Brain pericyte (primary cell): Measurements from ENCODE around the gene HIPK2.
"Not testable (repeated sequence)": the region's sequence is repeated elsewhere in the genome, so short reads cannot be mapped to it uniquely, and the experiment has no call there.

Experiments used
- DNase-seq: peaks from one replicate; pipeline ENCODE4 v3.0.0-alpha.2; 2012; ENCODE audit warnings: low read depth, low spot score

HIPK2 gene

DNA sequence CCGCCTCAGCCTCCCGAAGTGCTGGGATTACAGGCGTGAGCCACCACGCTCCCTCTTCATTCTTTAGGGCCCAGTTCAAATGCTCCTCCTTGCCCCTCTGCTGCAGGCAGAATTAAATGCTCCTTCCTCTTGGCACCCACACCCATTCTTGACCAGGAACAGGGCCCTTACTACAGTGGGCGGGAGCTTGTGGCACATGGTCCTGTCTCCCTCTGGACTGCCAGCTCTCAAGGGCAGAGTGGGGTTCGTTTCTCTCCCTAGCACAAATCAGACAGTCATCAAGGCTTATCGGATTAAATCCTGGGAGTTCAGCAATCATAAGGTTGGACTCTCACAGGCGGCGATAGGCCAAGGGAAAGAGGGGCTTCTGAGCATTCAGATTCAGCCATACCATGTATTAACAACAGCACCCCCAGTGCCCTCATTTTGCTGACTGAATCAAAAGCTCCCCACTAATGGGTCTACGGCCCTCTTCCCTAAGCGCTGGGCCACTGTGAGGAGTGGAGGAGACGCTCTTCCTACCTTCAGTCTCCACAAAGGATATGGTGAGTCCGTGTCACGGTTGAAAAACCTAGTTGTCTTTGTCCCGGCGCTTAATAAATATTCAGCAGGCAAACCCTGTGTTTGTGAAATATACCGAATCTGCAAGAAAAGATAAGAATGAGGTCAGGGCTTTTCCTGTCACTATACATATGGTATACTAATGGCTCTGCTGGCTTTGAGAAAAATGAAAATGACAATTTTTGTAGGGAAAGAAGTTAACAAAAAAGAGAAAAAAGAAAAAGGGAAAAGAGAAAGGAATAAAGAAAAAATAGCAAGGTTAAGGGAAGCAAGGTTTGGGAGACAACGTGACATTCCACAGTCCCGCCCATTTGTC is 146.9 kb downstream of the HIPK2 start:
- DNase-seq: no peak

DNA sequence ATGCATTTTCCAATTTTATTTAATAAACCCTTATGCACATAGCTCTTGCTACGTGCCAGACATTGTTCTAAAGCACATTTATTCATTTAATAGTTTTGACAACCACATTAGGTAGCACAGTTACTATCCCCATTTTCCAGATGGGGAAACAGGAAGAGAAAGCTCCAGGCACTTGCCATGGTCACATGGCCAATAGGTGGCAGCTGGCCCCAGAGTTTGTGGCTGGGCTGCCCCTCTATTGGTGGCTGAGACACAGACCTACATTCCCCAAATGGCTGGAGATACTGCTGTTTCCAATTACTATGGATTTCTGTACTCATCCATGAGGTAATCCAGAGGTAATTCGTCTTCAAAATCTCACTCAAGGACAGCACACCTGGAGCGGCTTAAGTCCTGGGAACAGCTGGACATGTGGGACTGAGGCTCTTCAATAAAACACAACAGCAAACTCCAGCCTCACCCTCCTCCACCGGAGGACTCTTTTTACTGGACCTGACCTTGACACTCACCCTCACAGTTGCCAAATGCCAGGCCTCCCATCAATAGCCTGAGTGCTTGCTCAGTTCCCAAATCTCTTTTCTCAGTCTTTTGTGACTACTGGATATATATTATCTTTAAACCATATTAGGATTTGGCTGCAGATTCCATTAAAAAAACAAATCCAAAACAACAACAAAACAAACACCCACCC is 148.3 kb downstream of the HIPK2 start:
- DNase-seq: no peak

DNA sequence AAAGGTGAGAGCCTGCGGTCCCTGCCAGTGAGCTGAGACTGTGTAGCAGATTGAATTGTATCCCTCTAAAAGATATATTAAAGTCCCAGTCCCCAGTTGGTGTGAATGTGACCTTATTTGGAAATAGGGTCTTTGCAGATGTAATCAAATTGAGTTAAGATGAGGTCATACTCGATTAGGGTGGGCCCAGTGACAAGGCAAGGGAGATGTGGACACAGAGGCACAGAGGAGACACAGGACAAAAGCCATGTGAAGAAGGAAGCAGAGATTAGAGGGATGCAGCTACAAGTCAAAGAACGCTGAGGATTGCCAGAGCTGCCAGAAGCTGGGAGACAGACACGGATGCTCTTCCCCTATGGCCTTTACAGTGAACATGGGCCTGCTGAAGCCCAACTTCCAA is 150.0 kb downstream of the HIPK2 start:
- no peak for DNase-seq

DNA sequence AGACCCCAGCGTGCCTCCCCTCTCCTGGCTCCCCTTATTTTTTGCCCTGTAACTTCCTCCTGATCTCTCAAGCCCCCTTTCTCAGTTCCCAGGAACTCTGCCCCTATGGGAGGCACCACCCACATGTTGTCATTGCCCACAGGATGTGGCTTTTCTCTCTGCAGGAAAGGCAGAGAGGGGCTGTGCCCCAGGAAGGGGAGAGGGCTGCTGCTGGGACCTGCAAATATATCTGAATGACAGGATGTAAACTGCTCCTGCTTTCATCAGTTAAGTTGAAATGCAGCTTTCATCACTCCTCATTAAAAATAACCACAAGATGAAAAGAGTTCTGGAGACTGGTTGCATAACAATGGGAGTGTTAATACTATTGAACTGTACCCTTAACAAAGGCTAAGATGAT is 151.0 kb downstream of the HIPK2 start:
- DNase-seq: no peak

DNA sequence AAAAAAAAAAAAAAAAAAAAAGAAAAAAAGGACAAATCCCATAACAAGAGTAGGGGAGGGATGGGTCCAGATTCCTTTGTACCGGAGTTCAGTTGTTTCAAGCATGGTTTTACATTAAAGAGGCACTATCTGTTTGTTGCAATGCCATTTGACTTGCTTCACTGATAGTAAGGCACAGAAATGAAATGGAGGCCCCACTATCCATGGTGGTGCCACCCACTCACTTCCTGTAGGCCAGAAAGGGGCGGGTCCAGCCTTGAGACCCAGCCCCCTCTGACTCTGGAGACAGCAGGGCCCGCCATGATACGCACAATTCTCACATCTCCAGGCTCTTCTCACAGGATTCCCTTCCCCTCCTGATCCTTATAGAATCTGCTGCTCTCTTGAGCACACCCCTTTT is 154.3 kb downstream of the HIPK2 start:
- DNase-seq: no peak

DNA sequence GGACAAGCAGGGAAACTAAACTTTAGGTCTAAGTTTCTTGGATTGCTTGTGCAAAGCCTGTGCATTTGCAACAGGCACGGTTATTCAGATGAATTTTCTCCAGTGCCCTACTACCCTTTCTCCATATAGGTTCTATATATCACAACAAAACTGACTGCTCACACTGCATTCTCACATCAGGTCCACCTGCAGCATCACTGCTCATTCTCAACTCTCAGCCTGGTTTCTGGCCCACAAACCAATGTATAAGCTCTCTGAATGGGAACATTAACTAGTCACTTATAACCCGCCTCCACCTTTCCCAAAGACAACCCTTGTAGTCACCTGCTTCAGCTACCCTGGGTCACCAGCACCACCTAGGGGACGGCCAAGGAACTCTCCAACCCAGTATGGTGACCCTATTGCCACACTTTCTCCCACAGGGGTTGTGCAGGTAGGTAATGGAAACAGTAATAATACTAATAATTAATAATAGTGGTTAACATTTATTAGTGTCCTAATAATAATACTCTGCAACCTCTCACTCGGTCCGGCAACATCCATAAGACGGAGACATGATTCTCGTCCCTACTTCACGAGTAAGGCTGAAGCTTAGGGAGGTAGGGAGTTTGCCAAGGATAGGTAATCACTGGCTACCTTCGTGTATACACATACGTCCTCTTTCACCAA is 157.0 kb downstream of the HIPK2 start:
- DNase-seq: no peak

DNA sequence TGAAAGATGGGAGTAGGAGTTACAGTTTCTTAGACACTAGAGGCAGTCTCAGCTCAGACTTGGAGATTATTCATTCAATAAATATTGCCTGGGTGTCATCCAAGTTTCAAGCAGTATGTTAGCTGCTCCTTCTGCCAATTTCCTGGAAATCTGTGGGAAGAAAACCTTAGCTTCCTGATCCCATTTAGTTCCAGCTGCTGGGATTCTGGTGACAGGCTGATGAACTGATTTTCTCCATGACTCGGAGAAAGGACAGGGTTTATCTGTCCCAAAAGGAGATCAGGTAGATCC is 158.5 kb downstream of the HIPK2 start:
- DNase-seq: no peak

DNA sequence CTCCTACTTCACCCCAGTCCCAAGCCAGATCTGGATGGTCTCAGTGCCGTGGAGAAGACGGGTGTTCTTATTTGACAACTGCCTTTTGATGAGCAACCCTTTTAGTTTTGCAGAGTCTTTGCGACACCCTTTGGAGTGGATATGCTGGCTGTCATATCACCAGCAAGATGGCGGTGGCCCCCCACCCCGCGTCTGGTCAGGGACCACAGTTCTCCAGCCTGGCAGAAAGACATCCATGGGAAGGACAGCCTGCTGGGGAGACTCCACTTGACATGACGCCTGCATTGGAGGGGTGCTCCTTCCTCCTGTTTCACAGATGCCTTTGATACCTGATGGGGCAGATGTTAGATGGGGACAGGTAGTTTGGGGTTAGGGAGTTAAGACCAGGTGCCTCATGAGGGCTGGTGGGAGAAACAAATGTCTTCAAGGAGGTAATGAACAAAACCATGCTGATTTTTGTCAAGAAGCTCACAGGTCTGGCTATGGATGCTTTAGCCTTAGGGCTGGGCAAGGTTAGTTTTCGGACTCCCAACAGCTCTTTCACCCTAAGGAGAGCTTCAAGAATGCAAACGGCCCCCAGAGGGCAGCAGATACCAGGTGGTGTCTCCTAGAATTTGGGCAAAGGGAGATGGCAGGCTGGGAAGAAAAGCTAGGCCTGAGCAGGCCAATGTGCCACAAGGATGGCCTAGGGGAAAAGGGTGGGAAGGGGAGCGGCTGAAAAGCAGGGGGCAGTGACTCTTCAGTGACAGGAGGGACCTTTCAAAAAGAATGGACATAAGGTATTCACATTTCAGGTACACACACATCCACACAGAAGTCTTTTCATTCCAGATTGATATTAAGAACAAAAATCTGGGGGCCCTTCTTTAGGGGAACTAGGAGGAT is 159.1 kb downstream of the HIPK2 start:
- DNase-seq: no peak

DNA sequence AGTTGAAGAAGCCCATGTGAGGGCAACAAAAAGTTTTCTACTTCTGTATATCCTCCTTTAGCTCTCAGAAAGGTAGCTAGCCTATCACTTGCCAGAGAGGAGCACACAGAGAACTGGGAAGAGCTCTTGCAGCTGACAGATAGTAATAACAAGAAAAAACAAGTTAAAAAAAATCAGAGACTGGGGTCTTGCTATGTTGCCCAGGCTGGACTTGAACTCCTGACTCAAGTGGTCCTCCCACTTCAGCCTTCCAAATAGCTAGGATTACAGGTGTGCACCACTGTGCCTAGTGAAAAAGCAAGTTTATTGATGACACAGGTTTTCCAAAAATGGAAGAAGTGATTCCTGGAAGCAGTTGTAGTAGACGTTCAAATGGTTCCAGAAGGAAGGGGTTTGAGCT is 160.7 kb downstream of the HIPK2 start:
- DNase-seq: no peak

DNA sequence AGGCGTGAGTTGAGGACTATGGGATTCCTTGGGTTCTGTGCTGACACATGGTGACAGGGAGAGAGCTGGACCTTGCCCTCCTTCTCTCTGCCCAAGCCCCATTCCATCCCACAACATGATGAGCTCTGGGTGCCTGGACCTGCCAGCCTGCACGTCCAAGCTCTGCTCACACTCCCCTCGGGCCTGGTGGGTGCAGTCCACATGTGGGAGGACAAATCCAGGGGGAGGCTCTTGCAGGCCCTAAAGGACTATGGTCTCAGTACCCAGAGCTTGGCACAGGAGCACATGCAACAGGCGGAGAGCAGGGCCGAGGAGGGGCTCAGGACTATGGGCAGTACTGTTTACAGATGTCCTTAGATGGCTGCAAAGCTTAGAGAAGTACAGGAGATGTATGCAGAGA is 162.9 kb downstream of the HIPK2 start:
- DNase-seq: no peak

DNA sequence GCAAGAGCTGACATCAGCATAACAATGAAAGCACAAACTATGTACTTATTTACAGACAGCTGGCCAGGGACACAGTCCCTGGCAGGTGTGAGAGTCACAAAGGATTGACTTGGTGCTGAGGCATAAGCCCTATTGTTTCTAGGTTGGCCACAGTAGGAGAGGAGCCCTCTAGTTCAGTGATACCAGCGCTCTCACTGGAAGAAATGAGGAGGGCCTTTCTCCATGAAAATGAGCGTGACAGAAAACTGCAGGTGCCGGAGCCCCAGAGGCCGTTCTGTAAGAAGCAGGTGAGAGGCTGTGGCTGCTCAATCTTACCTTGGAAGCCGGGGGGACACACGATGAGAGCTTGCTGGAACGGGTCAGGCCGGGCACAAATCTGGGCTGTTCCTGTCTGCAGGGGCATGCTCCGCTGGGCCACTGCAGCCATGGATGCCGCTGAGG is 163.8 kb downstream of the HIPK2 start:
- no peak for DNase-seq

DNA sequence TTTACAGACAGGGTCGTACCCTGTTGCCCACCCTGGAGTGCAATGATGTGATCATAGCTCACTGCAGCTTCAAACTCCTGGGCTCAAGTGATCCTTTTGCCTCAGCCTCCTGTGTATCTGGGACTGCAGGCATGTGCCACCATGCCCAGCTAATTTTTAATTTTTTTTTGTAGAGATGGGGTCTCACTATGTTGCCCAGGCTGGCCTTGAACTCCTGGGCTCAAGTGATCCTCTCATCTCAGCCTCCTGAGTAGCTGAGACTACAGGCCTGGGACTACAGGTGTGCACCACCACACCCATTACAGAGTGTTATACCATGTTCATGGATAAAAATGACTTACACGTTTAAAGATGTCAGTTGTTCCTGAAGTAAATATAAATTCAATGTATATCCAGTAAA is 166.2 kb downstream of the HIPK2 start:
- DNase-seq: not testable (repeated sequence)

DNA sequence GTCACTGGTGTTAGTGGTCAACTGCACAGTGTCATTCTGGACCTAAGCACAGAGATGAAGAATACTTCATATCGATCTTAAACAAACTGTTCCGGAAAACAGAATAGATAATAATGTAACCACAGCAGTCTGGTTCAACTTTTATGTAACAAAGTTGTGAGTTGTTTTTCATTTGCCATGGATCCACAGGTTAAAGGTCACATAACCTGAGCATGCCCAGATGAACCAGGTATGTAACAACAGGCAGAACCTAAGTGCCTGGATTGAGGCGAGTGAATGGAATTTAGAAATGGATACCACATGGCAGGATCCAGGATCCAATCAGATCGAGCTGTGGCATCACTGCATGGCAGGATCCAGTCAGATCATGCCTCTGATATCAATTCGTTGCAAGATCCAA is 167.2 kb downstream of the HIPK2 start:
- no peak for DNase-seq

DNA sequence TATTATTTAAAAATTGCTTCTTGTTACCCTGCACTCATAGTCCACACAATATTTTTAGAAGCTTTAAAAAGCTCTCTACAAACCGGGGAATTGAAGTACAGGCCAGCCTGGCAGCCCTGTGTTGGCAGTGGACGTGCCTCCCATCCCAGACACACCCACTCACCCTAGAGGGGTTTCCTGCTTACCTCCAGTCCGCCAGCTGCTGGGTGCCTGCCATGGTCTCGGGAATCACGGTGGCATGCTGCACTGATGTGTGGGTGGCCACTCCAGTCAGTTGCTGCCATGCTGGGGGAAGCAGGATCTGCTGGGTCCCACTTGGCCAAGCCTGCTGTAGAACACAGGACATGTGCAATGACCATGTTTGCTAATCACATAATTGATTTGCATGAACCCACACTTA is 173.9 kb downstream of the HIPK2 start:
- no peak for DNase-seq

DNA sequence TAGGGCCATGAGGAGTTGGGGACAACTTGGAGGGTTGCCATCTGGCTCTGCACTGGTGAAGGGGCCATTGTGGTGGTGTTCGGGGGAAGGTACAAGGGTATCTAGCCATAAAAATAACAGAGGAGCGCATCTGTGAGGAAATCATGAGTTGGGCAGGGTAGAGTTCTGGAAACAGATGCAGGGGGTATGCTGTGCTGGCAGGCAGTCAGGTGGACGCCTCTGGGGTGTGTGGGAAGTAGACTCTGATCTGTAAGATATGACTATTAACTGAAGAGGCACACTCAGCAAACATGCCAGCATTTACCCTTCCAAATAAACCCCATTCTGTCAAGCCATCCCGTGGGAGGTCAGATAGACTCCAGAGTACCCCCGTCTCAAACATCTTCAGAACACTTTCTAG is 174.5 kb downstream of the HIPK2 start:
- no peak for DNase-seq

DNA sequence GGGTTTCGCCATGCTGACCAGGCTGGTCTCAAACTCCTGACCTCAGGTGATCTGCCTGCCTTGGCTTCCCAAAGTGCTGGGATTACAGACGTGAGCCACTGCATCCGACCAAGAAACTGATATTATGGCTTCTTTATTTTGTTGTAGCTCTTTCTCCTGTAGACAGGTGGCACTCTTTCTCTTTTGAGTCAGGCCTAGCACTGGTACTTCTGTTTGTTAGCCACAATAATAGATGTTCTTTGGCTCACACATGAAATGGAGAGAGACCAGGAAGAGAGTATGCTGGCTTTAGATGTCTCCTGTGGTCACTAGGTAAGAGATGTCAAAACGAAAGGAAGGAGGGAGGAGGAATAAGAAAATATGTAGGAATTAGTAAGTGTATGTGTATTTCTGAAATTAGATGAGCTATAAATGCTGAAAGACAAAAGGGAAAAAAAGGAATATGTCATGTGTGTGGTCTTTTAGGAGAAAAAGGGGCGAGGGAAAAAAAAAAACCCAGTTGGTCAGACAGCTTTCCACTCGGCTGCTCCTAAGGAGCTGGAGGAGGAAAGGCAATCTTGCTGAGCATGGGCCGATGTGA is 175.6 kb downstream of the HIPK2 start:
- DNase-seq: no peak

DNA sequence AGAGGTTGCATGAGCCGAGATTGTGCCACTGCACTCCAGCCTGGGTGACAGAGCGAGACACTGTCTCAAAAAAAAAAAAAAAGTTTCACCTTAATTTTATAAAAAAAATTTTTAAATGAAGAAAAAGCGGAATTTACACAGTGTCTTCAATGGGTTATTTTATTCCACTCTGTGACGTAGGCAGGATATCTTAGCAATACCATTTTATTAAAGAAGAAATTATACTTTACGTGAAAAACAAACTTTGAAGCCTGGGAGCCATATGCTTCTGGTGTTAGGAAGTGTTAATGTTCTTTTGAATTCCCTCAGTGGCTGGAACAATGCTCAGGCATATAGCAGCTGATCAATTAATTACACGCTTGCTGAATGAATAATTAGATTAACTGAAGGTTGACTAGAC is 176.6 kb downstream of the HIPK2 start:
- DNase-seq: no peak

DNA sequence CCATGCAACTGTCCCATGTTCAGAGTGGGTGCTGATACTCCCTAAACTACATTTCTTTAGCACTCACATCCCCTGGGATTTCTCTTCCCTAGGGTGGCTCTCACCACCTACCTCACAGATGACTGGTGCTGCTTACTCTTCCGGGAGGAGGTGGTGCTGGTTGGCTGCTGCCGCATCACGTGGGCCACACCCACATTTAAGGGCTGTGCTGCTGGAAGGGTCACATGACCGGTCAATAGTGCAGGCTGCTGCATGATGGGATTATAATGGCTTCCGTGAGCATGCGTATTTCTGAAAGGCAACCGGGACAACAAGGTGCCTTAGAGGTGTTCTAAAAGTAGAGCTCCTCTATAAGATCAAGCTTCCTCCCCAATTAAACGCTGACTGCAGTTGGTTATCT is 177.5 kb downstream of the HIPK2 start:
- no peak for DNase-seq

DNA sequence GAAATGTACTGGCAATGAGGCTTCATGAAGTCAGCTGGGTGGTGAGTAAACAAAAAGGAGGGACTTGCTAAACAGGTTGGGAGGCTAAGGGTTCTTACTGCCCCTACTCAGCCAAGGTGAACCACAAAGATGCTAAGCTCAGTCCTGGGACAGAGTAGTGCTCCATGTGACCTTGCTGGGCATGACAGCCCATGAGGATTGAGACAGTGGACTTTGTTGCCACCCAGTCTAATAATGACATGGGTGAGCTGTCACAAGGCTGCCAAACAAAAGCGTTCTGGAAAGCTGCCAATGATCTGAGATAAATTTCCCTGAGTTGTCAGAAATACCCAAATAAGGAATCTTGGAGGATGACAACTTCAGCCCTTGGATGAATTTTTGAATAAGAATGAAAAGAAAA is 179.2 kb downstream of the HIPK2 start:
- no peak for DNase-seq

DNA sequence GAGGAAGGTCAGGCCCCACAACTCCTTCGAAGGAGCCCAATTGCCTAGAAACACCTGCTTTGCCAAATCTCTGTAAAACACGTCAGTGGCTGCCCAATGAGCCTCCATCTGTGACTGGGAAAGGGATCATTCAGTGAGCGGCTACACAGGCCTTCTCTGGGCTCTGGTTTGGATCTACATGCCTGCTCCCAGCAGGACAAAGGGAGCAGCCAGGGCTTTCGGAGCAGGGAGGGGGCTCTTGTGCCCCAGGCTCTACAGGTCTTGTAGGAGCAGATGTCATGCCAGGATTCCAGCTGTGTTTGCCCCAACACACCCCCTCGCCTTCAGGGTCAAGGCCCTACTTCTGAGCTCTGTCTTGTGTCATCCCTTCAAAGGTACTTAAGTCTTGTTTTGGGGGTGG is 180.8 kb downstream of the HIPK2 start:
- no peak for DNase-seq

DNA sequence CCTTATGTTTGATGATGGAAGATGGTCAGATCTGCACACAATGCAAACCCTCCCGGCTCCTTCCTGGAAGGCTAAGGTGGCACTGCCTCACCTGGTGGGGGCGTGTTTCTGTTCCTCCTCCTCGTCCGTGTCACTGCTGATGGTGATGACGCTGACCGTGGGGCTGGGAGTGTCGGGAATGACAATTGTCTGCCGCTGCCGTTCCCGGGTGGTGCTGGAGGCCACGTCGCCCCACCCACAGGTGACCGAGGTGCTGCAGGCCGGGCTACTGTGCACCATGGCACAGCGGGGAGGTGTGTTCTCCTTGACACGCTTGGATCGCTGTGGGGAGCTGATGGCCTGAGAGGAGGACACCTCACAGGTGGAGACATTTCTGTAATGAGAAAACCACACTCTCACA is 181.2 kb downstream of the HIPK2 start:
- no peak for DNase-seq

DNA sequence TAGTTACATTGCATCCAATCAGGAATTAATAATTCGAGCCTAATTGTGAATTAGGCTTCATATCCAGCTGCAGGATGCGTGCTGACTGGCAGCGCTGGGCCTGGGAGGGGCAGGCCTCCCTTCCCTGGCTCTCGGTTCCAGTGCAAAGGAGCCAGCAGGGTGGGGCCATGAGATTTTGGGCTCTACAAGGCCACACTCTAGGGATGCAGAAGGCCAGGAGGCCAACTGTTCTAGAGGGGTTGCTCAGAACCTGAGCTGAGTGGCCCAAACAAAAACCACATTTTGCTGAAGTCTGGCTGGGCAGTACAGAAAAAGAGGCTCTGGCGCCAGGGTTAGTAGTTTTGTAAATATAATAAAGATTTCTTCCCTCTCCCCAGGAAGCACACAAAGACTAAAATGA is 182.0 kb downstream of the HIPK2 start:
- DNase-seq: no peak
